Ovary (tissue), 3 donors: ENCODE data around the gene OR5B2.

Experiments used
- CTCF ChIP-seq, 3 donors: fragments of 450-650 bp in 2 of 3; fragments of 200-600 bp in 1 of 3; IDR thresholded peaks; one replicate each; pipeline versions ENCODE4 v1.5.1 to v1.8.0; 2016 to 2022; ENCODE audit warnings: antibody characterized with exemption in 3 of 3, mild to moderate bottlenecking in 1 of 3
- EP300 ChIP-seq: sonication (generic); formaldehyde crosslinking; IDR thresholded peaks from one replicate; pipeline ENCODE4 v1.6.1; 2017; ENCODE audit warnings: antibody characterized with exemption
- donor health status: DM: no; HTN: no; CAD: no.

GRCh38 chr11:58392746-58393145 is 35.2 kb downstream of the OR5B2 start:
- no peak for TF ChIP-seq CTCF (IDR thresholded peaks at IDR 0.05)
- TF ChIP-seq EP300 = no peak
